BJ (cell line): Measurements from ENCODE around the gene CNIH3. TPM values are rescaled to one million over a fixed set of nuclear protein-coding genes. Genes with fewer than 3 reads are reported as not detected.

Experiments
- CTCF ChIA-PET: fragments of 350-600 bp; formaldehyde crosslinking; extraction: SDS; loops from one replicate; lab custom pipeline; 2021; ENCODE audit warnings: antibody characterized with exemption, inconsistent platforms; lab: Yijun Ruan, JAX
- POLR2A ChIA-PET: fragments of 300-600 bp; sonication (Branson Sonifier 250); formaldehyde crosslinking; extraction: SDS; loops from one replicate; lab custom pipeline; 2021; ENCODE audit warnings: antibody characterized with exemption; lab: Charles Lee
- DNase-seq: peaks from one replicate; pipeline ENCODE4 v3.0.0-alpha.2; 2011; ENCODE audit warnings: low read depth
- H3K27me3 ChIP-seq: 2 replicates; pipeline ENCODE4 v1.6.0; 2011; ENCODE audit warnings: low read length; ENCODE audit not compliant: control insufficient read depth, insufficient read depth
- H3K36me3 ChIP-seq: 2 replicates; pipeline ENCODE4 v1.5.1; 2011; ENCODE audit warnings: low read length; ENCODE audit not compliant: control insufficient read depth, insufficient read depth
- H3K4me3 ChIP-seq: 2 replicates; pipeline ENCODE4 v1.5.1; 2011; ENCODE audit warnings: low read depth, mild to moderate bottlenecking, control low read depth, low read length
- CTCF ChIP-seq: IDR thresholded peaks from 2 replicates; pipeline ENCODE4 v1.5.1; 2011; ENCODE audit warnings: low read depth, mild to moderate bottlenecking, control low read depth, inconsistent platforms, low read length, moderate library complexity; ENCODE audit not compliant: insufficient read depth
- polyA plus RNA-seq: library from polyadenylated mRNA; depleted of rRNA; stranded (reverse); fragments of >200 nt; gene quantifications from 2 replicates; pipeline ENCODE4 v1.2.3, GENCODE V29; 2011

CNIH3 gene
- polyA plus RNA-seq, 1 experiment: 2.9 TPM

- ChIA-PET CTCF (interaction anchor here (0.8 kb wide), 1 partner anchor 10 kb away, joined by 3 read pairs; no protein-coding TSS in a partner anchor), POLR2A (no interaction called here)
- TF ChIP-seq CTCF: no peak
- H3K27me3 ChIP-seq: no peaks in the 10 kb centered on the region
- no peak for DNase-seq
- no peaks in the 10 kb centered on the region for H3K36me3 ChIP-seq
- no peak overlapping the region for H3K4me3 ChIP-seq
These were observed 34.1 kb upstream of the CNIH3 start for GRCh38 chr1:224582041-224582440.

- no peak for DNase-seq
- Histone ChIP-seq H3K27me3 (no peaks in the 10 kb centered on the region), H3K36me3 (no peaks in the 10 kb centered on the region), H3K4me3 (no peak overlapping the region)
- TF ChIP-seq CTCF: no peak
- POLR2A ChIA-PET: no interaction called here
- CTCF ChIA-PET: no interaction called here
These were observed 32.3 kb upstream of the CNIH3 start for GRCh38 chr1:224583774-224584173.

DNA sequence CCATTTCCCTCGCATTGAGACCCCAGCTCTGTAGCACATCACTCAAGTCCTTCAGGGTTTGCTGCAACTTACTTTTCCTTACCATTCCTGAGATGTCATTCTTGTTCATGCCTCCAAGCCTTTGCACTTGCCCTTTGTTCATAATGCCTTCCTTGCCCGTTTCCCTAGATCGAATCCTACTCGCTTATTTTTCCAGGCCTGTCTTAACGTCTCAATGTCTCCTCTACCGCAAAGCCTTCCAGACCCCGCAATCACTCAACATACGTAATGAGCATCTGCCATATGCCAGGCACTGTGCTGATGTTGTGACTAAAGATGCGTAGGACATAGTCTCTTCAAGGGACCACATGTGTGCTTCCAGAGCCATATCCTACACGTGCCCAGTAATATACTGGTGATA is 31.1 kb upstream of the CNIH3 start:
- TF ChIP-seq CTCF: no peak
- no peak overlapping the region for H3K4me3 ChIP-seq
- no peaks in the 10 kb centered on the region for H3K36me3 ChIP-seq
- POLR2A ChIA-PET: no interaction called here
- CTCF ChIA-PET: no interaction called here
- no peak for DNase-seq
- no peaks in the 10 kb centered on the region for H3K27me3 ChIP-seq

- H3K4me3 ChIP-seq: no peak overlapping the region
- ChIA-PET POLR2A (no interaction called here), CTCF (interaction anchor here (0.9 kb wide), 1 partner anchor 10 kb away, joined by 5 read pairs; no protein-coding TSS in a partner anchor)
- DNase-seq: no peak
- no peak for TF ChIP-seq CTCF
- H3K27me3 ChIP-seq: no peaks in the 10 kb centered on the region
- H3K36me3 ChIP-seq: no peaks in the 10 kb centered on the region
These were observed 29.1 kb upstream of the CNIH3 start for GRCh38 chr1:224587051-224587450.

DNA sequence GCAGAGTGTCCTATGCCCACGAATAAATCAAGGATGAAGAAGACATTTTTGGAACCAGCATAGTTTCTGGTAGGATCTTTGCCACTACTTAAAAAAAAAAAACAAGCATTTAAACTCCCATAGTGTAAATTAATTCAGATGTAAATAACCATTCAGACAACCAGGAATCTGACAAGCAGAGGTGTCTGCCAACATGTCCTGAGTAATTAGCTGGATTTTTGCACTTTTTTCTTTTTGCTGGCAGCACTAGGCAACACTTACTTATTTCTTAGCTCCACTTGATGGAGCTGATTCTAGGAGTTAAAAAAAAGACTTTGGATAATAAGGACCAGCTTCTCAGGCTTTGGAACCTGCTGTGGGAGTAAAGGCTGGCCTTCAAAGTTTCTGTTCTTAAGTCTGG is 27.6 kb upstream of the CNIH3 start:
- ChIA-PET CTCF (no interaction called here), POLR2A (no interaction called here)
- H3K36me3 ChIP-seq: no peaks in the 10 kb centered on the region
- H3K27me3 ChIP-seq: no peaks in the 10 kb centered on the region
- H3K4me3 ChIP-seq: no peak overlapping the region
- DNase-seq: no peak
- TF ChIP-seq CTCF: no peak
